ENCODE results near the gene ZSCAN21.

- TF ChIP-seq POLR2A (IDR thresholded peaks at IDR 0.05; ENCODE audit: low read depth, low read length), result no peak
- no peak for TF ChIP-seq EGR1 (IDR thresholded peaks at IDR 0.05; ENCODE audit: borderline replicate concordance in 1 of 2, low read depth in 2 of 2, low read length in 2 of 2)
- TF ChIP-seq, protein P1, sequence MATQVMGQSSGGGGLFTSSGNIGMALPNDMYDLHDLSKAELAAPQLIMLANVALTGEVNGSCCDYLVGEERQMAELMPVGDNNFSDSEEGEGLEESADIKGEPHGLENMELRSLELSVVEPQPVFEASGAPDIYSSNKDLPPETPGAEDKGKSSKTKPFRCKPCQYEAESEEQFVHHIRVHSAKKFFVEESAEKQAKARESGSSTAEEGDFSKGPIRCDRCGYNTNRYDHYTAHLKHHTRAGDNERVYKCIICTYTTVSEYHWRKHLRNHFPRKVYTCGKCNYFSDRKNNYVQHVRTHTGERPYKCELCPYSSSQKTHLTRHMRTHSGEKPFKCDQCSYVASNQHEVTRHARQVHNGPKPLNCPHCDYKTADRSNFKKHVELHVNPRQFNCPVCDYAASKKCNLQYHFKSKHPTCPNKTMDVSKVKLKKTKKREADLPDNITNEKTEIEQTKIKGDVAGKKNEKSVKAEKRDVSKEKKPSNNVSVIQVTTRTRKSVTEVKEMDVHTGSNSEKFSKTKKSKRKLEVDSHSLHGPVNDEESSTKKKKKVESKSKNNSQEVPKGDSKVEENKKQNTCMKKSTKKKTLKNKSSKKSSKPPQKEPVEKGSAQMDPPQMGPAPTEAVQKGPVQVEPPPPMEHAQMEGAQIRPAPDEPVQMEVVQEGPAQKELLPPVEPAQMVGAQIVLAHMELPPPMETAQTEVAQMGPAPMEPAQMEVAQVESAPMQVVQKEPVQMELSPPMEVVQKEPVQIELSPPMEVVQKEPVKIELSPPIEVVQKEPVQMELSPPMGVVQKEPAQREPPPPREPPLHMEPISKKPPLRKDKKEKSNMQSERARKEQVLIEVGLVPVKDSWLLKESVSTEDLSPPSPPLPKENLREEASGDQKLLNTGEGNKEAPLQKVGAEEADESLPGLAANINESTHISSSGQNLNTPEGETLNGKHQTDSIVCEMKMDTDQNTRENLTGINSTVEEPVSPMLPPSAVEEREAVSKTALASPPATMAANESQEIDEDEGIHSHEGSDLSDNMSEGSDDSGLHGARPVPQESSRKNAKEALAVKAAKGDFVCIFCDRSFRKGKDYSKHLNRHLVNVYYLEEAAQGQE (IDR thresholded peaks at IDR 0.05; ENCODE audit: low read depth, low read length), result no peak
- no peak for TF ChIP-seq CTCF (IDR thresholded peaks at IDR 0.05 in 2 of 3, conservative IDR thresholded peaks at IDR 0.05 in 1 of 3; ENCODE audit: control insufficient read depth in 2 of 3, extremely low read depth in 1 of 3, insufficient read depth in 1 of 3, low read depth in 3 of 3, low read length in 3 of 3)
- no peak for TF ChIP-seq RAD21 (IDR thresholded peaks at IDR 0.05; ENCODE audit: insufficient read depth, low read depth, low read length)
- TF ChIP-seq BMI1 (IDR thresholded peaks at IDR 0.05; ENCODE audit: borderline replicate concordance), result no peak
- TF ChIP-seq RFX5 (IDR thresholded peaks at IDR 0.05; ENCODE audit: low read depth, low read length), result no peak
- TF ChIP-seq MLLT1 (IDR thresholded peaks at IDR 0.05), result no peak
- no peak for TF ChIP-seq POLR2AphosphoS5 (IDR thresholded peaks at IDR 0.05; ENCODE audit: low read length)
Measured at GRCh38 chr7:100102950-100103840, 53.6 kb downstream of the ZSCAN21 start.

Measured in GM12878 (cell line).